ENCODE measurements around the gene FER.
A peak's percentile ranks its signal among the peaks of the same experiment; 100 is the strongest.

FER gene

GRCh38 chr5:108753877-108754276 is 6.2 kb downstream of the FER start (continued):
- TF ChIP-seq TSHZ1 (tag by site-specific recombination; IDR thresholded peaks at IDR 0.05; ENCODE audit: borderline replicate concordance): peak; percentile 75; the same call in 1 of the 2 replicates
- TF ChIP-seq SP7 (tag by site-specific recombination; IDR thresholded peaks at IDR 0.05): peak; percentile 59; the same call in 1 of the 2 replicates
- TF ChIP-seq ZBTB21 (tag by site-specific recombination; IDR thresholded peaks at IDR 0.05): peak; percentile 62
- TF ChIP-seq KLF10 (tag by site-specific recombination; IDR thresholded peaks at IDR 0.05): peak; percentile 35; the same call in 1 of the 2 replicates
- TF ChIP-seq, protein P1, sequence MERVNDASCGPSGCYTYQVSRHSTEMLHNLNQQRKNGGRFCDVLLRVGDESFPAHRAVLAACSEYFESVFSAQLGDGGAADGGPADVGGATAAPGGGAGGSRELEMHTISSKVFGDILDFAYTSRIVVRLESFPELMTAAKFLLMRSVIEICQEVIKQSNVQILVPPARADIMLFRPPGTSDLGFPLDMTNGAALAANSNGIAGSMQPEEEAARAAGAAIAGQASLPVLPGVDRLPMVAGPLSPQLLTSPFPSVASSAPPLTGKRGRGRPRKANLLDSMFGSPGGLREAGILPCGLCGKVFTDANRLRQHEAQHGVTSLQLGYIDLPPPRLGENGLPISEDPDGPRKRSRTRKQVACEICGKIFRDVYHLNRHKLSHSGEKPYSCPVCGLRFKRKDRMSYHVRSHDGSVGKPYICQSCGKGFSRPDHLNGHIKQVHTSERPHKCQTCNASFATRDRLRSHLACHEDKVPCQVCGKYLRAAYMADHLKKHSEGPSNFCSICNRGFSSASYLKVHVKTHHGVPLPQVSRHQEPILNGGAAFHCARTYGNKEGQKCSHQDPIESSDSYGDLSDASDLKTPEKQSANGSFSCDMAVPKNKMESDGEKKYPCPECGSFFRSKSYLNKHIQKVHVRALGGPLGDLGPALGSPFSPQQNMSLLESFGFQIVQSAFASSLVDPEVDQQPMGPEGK (tag by site-specific recombination; IDR thresholded peaks at IDR 0.05): peak; percentile 18; the same call in 1 of the 2 replicates
- TF ChIP-seq, protein P2, sequence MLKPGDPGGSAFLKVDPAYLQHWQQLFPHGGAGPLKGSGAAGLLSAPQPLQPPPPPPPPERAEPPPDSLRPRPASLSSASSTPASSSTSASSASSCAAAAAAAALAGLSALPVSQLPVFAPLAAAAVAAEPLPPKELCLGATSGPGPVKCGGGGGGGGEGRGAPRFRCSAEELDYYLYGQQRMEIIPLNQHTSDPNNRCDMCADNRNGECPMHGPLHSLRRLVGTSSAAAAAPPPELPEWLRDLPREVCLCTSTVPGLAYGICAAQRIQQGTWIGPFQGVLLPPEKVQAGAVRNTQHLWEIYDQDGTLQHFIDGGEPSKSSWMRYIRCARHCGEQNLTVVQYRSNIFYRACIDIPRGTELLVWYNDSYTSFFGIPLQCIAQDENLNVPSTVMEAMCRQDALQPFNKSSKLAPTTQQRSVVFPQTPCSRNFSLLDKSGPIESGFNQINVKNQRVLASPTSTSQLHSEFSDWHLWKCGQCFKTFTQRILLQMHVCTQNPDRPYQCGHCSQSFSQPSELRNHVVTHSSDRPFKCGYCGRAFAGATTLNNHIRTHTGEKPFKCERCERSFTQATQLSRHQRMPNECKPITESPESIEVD (tag by site-specific recombination; IDR thresholded peaks at IDR 0.05): peak; percentile 92
- TF ChIP-seq, protein P3, sequence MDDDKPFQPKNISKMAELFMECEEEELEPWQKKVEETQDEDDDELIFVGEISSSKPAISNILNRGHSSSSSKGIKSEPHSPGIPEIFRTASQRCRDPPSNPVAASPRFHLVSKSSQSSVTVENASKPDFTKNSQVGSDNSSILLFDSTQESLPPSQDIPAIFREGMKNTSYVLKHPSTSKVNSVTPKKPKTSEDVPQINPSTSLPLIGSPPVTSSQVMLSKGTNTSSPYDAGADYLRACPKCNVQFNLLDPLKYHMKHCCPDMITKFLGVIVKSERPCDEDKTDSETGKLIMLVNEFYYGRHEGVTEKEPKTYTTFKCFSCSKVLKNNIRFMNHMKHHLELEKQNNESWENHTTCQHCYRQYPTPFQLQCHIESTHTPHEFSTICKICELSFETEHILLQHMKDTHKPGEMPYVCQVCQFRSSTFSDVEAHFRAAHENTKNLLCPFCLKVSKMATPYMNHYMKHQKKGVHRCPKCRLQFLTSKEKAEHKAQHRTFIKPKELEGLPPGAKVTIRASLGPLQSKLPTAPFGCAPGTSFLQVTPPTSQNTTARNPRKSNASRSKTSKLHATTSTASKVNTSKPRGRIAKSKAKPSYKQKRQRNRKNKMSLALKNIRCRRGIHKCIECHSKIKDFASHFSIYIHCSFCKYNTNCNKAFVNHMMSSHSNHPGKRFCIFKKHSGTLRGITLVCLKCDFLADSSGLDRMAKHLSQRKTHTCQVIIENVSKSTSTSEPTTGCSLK (tag by site-specific recombination; IDR thresholded peaks at IDR 0.05): no peak
- TF ChIP-seq ZNF629 (tag by site-specific recombination; IDR thresholded peaks at IDR 0.05): peak; percentile 87
- no peak for TF ChIP-seq ZSCAN4 (tag by site-specific recombination; IDR thresholded peaks at IDR 0.05)
- TF ChIP-seq SP3 (tag by site-specific recombination; IDR thresholded peaks at IDR 0.05): no peak
- 0 out of 2 replicates have a peak, but pooled peaks have one; percentile 13 for TF ChIP-seq ZNF366 (tag by site-specific recombination; conservative IDR thresholded peaks at IDR 0.05)
- no peak for TF ChIP-seq ZNF404 (tag by site-specific recombination; IDR thresholded peaks at IDR 0.05)
- TF ChIP-seq ZNF660 (tag by site-specific recombination; IDR thresholded peaks at IDR 0.05): peak; percentile 41; the same call in 1 of the 2 replicates
- peak; percentile 10; the same call in 1 of the 2 replicates for TF ChIP-seq ZNF394 (tag by site-specific recombination; IDR thresholded peaks at IDR 0.05; ENCODE audit: borderline replicate concordance)
- no peak for TF ChIP-seq ELK4 (IDR thresholded peaks at IDR 0.05; ENCODE audit: borderline replicate concordance, low read depth, low read length)
- TF ChIP-seq, protein P4, sequence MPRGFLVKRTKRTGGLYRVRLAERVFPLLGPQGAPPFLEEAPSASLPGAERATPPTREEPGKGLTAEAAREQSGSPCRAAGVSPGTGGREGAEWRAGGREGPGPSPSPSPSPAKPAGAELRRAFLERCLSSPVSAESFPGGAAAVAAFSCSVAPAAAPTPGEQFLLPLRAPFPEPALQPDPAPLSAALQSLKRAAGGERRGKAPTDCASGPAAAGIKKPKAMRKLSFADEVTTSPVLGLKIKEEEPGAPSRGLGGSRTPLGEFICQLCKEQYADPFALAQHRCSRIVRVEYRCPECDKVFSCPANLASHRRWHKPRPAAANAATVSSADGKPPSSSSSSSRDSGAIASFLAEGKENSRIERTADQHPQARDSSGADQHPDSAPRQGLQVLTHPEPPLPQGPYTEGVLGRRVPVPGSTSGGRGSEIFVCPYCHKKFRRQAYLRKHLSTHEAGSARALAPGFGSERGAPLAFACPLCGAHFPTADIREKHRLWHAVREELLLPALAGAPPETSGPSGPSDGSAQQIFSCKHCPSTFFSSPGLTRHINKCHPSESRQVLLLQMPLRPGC (tag by site-specific recombination; IDR thresholded peaks at IDR 0.05): peak; percentile 51
- TF ChIP-seq, protein P5, sequence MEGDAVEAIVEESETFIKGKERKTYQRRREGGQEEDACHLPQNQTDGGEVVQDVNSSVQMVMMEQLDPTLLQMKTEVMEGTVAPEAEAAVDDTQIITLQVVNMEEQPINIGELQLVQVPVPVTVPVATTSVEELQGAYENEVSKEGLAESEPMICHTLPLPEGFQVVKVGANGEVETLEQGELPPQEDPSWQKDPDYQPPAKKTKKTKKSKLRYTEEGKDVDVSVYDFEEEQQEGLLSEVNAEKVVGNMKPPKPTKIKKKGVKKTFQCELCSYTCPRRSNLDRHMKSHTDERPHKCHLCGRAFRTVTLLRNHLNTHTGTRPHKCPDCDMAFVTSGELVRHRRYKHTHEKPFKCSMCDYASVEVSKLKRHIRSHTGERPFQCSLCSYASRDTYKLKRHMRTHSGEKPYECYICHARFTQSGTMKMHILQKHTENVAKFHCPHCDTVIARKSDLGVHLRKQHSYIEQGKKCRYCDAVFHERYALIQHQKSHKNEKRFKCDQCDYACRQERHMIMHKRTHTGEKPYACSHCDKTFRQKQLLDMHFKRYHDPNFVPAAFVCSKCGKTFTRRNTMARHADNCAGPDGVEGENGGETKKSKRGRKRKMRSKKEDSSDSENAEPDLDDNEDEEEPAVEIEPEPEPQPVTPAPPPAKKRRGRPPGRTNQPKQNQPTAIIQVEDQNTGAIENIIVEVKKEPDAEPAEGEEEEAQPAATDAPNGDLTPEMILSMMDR (tag by site-specific recombination; IDR thresholded peaks at IDR 0.05): no peak
- TF ChIP-seq ZNF132 (tag by site-specific recombination; IDR thresholded peaks at IDR 0.05; ENCODE audit: borderline replicate concordance): no peak
- TF ChIP-seq ZBTB17 (tag by site-specific recombination; IDR thresholded peaks at IDR 0.05): peak; percentile 40; the same call in 1 of the 2 replicates
- TF ChIP-seq PRDM1 (tag by site-specific recombination; IDR thresholded peaks at IDR 0.05): no peak
